GM18867 (cell line): ENCODE measurements around the gene TOPORS.

Experiments
- ATAC-seq: cut with Tn5 transposase; IDR thresholded peaks from one replicate; pipeline ENCODE4 v1.9.1; 2021; ENCODE audit warnings: mild to moderate bottlenecking, moderate library complexity; ENCODE audit not compliant: unreplicated experiment

The TOPORS gene

GRCh38 chr9:32508728-32509127, 43.7 kb downstream of the TOPORS start:
- ATAC-seq = no peak

- ATAC-seq = no peak
Measured at GRCh38 chr9:32503008-32503407, 49.4 kb downstream of the TOPORS start.

- ATAC-seq = no peak
Measured at GRCh38 chr9:32502464-32502863, 49.9 kb downstream of the TOPORS start.

- ATAC-seq = no peak
Measured at GRCh38 chr9:32501868-32502267, 50.5 kb downstream of the TOPORS start.

- ATAC-seq = no peak
Measured at GRCh38 chr9:32500768-32501167, 51.6 kb downstream of the TOPORS start.

GRCh38 chr9:32497921-32498320, 54.5 kb downstream of the TOPORS start:
- ATAC-seq = no peak

GRCh38 chr9:32490601-32491000, 61.8 kb downstream of the TOPORS start:
- ATAC-seq = no peak
